Measurements from ENCODE around the gene PEPD. TPM values are rescaled to one million over a fixed set of nuclear protein-coding genes. Genes with fewer than 3 reads are reported as not detected.

The PEPD gene
- total RNA-seq, 1 experiment from 2014 or later: 14.2 TPM

DNA sequence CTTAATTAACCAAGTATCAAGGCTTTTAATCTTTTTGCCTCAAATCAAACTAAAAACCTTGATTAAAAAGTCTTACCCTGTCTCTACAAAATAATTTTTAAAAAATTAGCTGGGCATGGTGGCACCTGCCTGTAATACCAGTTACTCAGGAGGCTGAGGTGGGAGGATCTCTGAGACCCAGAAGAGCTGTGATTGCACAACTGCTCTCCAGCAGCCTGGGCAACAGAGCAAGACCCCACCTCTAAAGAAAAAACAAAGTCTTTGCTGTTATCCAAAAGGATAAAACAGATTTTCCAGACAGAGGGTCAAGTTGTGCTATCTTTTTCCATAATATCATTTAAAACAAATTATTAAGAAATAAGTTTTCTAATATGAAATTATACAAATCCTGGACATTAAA, 174.9 kb downstream of the PEPD start:
- Histone ChIP-seq H2AFZ (ENCODE audit: low read length) (no peak overlapping the region), H3K36me3 (ENCODE audit: insufficient read depth, low read length) (no peaks in the 10 kb centered on the region), H3K4me2 (ENCODE audit: low read depth, low read length, poor library complexity, severe bottlenecking) (no peak overlapping the region), H3K9ac (ENCODE audit: low read length) (no peak overlapping the region), H3K9me3 (ENCODE audit: low read length) (no peaks in the 10 kb centered on the region), H3K79me2 (ENCODE audit: low read length) (no peaks in the 10 kb centered on the region), H3K4me3 (ENCODE audit: low read length) (no peak overlapping the region), H4K20me1 (ENCODE audit: insufficient read depth, low read depth, low read length) (no peaks in the 10 kb centered on the region), H3K9me2 (replicated peaks; ENCODE audit: insufficient read depth, low read length) (no peaks in the 10 kb centered on the region), H3K27ac (ENCODE audit: low read length) (no peak overlapping the region), H3K4me1 (ENCODE audit: low read length) (no peaks in the 10 kb centered on the region), H3K27me3 (ENCODE audit: low read length) (no peaks in the 10 kb centered on the region)
- no peak for DNase-seq

DNA sequence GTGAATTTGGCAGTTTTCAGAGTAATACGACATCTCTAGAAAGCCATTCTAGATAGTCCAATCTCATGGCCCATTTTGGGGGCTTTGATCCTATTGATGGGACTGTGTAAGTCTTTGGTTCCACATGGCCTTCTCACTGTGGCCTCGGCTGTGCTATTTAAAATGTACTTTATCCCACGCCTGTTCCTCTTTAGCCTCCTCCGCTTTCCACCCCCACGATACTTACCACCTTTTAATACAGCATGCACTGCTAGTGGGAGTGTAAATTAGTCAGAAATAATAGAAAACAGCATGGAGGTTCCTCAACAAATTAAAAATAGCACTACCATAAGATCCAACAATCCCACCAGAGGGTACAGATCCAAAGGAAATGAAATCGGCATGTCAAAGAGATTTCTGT, 176.4 kb downstream of the PEPD start:
- Histone ChIP-seq H4K20me1 (ENCODE audit: insufficient read depth, low read depth, low read length) (no peaks in the 10 kb centered on the region), H3K9ac (ENCODE audit: low read length) (no peak overlapping the region), H3K4me2 (ENCODE audit: low read depth, low read length, poor library complexity, severe bottlenecking) (no peak overlapping the region), H3K4me1 (ENCODE audit: low read length) (no peaks in the 10 kb centered on the region), H3K36me3 (ENCODE audit: insufficient read depth, low read length) (no peaks in the 10 kb centered on the region), H3K4me3 (ENCODE audit: low read length) (no peak overlapping the region), H3K27me3 (ENCODE audit: low read length) (no peaks in the 10 kb centered on the region), H2AFZ (ENCODE audit: low read length) (no peak overlapping the region), H3K9me2 (replicated peaks; ENCODE audit: insufficient read depth, low read length) (no peaks in the 10 kb centered on the region), H3K79me2 (ENCODE audit: low read length) (no peaks in the 10 kb centered on the region), H3K9me3 (ENCODE audit: low read length) (no peaks in the 10 kb centered on the region), H3K27ac (ENCODE audit: low read length) (no peak overlapping the region)
- DNase-seq: no peak

DNA sequence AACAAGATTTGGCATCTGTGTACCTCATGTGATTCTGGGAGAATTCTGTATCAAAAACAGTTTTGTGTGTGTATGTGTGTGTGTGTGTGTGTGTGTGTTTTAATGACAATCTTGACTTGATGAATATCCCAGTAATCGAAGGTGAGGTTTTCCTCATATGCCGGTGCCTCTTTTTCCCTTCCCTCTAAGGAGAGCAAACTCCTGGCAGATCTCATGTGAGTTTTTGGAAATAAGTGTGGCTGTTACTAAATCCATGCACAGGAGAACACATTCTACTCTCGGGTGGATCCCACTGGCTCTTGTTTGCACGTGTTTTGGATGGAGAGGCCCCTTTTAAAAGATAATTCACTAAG, 177.0 kb downstream of the PEPD start:
- Histone ChIP-seq H4K20me1 (ENCODE audit: insufficient read depth, low read depth, low read length) (no peaks in the 10 kb centered on the region), H3K9me3 (ENCODE audit: low read length) (no peaks in the 10 kb centered on the region), H3K9me2 (replicated peaks; ENCODE audit: insufficient read depth, low read length) (no peaks in the 10 kb centered on the region), H3K27ac (ENCODE audit: low read length) (no peak overlapping the region), H3K4me1 (ENCODE audit: low read length) (no peaks in the 10 kb centered on the region), H2AFZ (ENCODE audit: low read length) (no peak overlapping the region), H3K79me2 (ENCODE audit: low read length) (no peaks in the 10 kb centered on the region), H3K4me3 (ENCODE audit: low read length) (no peak overlapping the region), H3K4me2 (ENCODE audit: low read depth, low read length, poor library complexity, severe bottlenecking) (no peak overlapping the region), H3K36me3 (ENCODE audit: insufficient read depth, low read length) (no peaks in the 10 kb centered on the region), H3K9ac (ENCODE audit: low read length) (no peak overlapping the region), H3K27me3 (ENCODE audit: low read length) (no peaks in the 10 kb centered on the region)
- DNase-seq: no peak

DNA sequence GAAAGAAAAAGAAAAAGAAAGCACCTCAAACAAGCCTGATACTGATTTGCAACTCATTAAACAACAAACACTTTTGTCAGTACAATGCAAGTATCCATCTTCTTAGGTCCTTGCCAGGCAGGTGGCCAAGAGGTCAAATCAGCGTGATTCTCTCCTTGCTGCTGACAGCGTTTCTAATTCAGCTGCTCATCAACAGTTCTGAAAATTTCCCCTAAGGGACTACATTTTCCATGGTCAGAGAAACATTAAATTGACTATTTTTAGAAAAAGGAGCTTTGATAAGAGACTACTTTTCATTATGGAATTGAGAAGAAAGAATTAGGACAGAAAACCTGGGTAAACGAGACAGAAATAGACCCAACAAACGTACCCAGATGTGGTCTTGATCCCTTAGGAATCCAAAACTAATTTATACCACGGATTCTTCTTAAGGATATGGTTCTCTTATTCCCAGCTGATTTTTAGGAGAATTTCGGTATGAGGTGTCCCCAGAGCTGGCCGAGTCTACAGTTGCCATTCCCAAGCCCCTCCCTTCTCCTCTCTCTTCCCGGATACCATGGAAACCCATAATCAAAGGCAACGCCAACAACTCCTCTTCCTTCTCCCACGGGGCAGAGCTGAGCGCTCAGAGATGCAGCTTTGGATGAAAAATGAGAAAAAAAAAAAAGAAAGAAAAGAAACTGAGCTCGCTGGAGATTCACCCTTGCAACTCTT, 177.6 kb downstream of the PEPD start:
- Histone ChIP-seq H2AFZ (ENCODE audit: low read length) (no peak overlapping the region), H3K9ac (ENCODE audit: low read length) (no peak overlapping the region), H3K27me3 (ENCODE audit: low read length) (no peaks in the 10 kb centered on the region), H3K4me1 (ENCODE audit: low read length) (no peaks in the 10 kb centered on the region), H3K9me2 (replicated peaks; ENCODE audit: insufficient read depth, low read length) (no peaks in the 10 kb centered on the region), H3K4me3 (ENCODE audit: low read length) (no peak overlapping the region), H3K4me2 (ENCODE audit: low read depth, low read length, poor library complexity, severe bottlenecking) (no peak overlapping the region), H3K79me2 (ENCODE audit: low read length) (no peaks in the 10 kb centered on the region), H3K27ac (ENCODE audit: low read length) (no peak overlapping the region), H4K20me1 (ENCODE audit: insufficient read depth, low read depth, low read length) (no peaks in the 10 kb centered on the region), H3K36me3 (ENCODE audit: insufficient read depth, low read length) (no peaks in the 10 kb centered on the region), H3K9me3 (ENCODE audit: low read length) (no peaks in the 10 kb centered on the region)
- DNase-seq: no peak

DNA sequence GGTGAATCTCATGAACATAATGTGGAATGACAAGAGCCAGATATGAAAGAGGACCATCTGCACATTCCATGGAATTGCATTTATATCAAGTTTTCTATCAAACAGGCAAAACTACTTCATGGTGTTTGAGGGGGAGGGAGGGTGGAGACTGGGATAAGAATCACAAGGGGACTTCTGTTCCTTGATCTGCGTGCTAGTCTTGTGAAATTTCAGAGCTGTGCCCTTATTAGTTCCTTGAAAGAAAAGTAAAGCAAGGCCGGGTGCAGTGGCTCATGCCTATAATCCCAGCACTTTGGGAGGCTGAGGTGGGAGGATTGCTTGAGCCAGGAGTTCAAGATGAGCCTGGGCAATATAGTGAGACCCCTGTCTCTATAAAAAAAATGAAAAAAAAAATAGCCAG, 178.3 kb downstream of the PEPD start:
- no peak for DNase-seq
- H3K27ac ChIP-seq (ENCODE audit: low read length): no peak overlapping the region
- H3K27me3 ChIP-seq (ENCODE audit: low read length): no peaks in the 10 kb centered on the region
- H3K4me3 ChIP-seq (ENCODE audit: low read length): no peak overlapping the region
- no peaks in the 10 kb centered on the region for H4K20me1 ChIP-seq (ENCODE audit: insufficient read depth, low read depth, low read length)
- no peaks in the 10 kb centered on the region for H3K79me2 ChIP-seq (ENCODE audit: low read length)
- no peaks in the 10 kb centered on the region for H3K9me2 ChIP-seq (replicated peaks; ENCODE audit: insufficient read depth, low read length)
- no peak overlapping the region for H2AFZ ChIP-seq (ENCODE audit: low read length)
- H3K36me3 ChIP-seq (ENCODE audit: insufficient read depth, low read length): no peaks in the 10 kb centered on the region
- no peak overlapping the region for H3K9ac ChIP-seq (ENCODE audit: low read length)
- no peaks in the 10 kb centered on the region for H3K9me3 ChIP-seq (ENCODE audit: low read length)
- no peak overlapping the region for H3K4me2 ChIP-seq (ENCODE audit: low read depth, low read length, poor library complexity, severe bottlenecking)
- H3K4me1 ChIP-seq (ENCODE audit: low read length): no peaks in the 10 kb centered on the region

DNA sequence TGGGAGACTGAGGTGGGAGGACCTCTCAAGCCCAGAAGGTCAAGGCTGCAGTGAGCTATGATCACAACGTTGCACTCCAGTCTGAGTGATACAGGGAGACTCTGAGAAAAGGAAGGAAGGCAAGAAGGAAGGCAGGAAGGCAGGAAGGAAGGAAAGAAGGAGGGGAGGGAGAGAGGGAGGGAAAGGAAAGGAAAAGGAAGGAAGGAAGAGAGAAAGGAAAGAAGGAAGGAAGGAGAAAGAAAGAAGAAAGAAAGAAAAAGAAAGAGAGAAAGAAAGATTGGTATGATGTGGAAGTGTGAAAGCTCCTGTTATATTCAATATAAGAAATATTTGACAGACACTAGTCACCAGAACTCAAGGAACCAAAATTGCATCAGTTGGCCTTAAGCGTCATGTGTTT, 180.6 kb downstream of the PEPD start:
- no peak overlapping the region for H2AFZ ChIP-seq (ENCODE audit: low read length)
- H3K9me3 ChIP-seq (ENCODE audit: low read length): no peaks in the 10 kb centered on the region
- no peak overlapping the region for H3K4me2 ChIP-seq (ENCODE audit: low read depth, low read length, poor library complexity, severe bottlenecking)
- no peak for DNase-seq
- no peaks in the 10 kb centered on the region for H3K27me3 ChIP-seq (ENCODE audit: low read length)
- no peaks in the 10 kb centered on the region for H3K4me1 ChIP-seq (ENCODE audit: low read length)
- no peaks in the 10 kb centered on the region for H4K20me1 ChIP-seq (ENCODE audit: insufficient read depth, low read depth, low read length)
- no peak overlapping the region for H3K9ac ChIP-seq (ENCODE audit: low read length)
- H3K79me2 ChIP-seq (ENCODE audit: low read length): no peaks in the 10 kb centered on the region
- no peak overlapping the region for H3K27ac ChIP-seq (ENCODE audit: low read length)
- H3K9me2 ChIP-seq (replicated peaks; ENCODE audit: insufficient read depth, low read length): no peaks in the 10 kb centered on the region
- no peak overlapping the region for H3K4me3 ChIP-seq (ENCODE audit: low read length)
- H3K36me3 ChIP-seq (ENCODE audit: insufficient read depth, low read length): no peaks in the 10 kb centered on the region

DNA sequence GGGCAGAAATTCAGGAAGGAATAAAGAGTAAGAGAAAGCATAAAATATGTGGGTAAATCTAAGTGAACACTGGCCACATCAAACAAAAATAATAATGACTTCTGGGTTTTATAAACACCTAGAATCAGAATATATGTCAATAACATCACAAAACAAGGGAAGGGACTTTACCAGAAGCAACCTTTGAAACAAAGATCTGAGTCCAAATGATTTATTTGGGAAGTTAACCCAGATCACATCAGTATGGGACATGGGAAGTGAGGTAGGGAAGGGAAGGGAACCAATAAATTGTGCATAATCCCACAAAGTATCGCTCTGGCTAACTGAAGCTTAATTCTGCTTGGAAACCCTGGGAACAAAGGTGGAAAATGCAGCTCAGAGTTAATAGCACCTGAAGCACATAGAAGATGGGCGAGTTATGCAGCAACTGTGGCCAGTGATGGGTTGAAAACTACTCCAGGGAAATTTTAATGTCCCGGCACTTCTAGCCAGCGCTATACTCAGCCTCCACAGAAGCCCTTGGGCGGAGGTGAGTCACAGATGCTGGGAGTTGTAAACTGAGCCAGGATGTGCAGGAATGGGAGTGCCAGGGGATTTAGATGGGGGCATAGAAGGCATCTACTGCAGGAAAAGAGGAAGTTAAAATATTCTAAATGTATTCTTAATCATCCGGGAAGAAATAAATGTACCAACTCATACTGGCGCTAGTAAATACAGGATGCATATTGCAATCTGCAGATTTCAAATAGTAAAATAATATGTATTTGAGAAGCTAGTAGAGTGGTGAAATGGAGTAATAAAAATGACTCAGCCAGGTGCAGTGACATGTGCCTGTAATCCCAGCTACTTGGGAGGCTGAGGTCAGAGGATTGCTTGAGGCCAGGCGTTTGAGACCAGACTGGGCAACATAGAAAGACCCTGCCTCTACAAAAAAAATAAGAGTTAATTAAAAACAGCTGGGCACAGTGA, 182.3 kb downstream of the PEPD start:
- Histone ChIP-seq H3K9ac (ENCODE audit: low read length) (no peak overlapping the region), H3K36me3 (ENCODE audit: insufficient read depth, low read length) (no peaks in the 10 kb centered on the region), H3K79me2 (ENCODE audit: low read length) (no peaks in the 10 kb centered on the region), H3K27me3 (ENCODE audit: low read length) (no peaks in the 10 kb centered on the region), H3K27ac (ENCODE audit: low read length) (no peak overlapping the region), H3K4me3 (ENCODE audit: low read length) (no peak overlapping the region), H3K4me2 (ENCODE audit: low read depth, low read length, poor library complexity, severe bottlenecking) (no peak overlapping the region), H3K9me2 (replicated peaks; ENCODE audit: insufficient read depth, low read length) (no peaks in the 10 kb centered on the region), H3K4me1 (ENCODE audit: low read length) (no peaks in the 10 kb centered on the region), H2AFZ (ENCODE audit: low read length) (no peak overlapping the region), H4K20me1 (ENCODE audit: insufficient read depth, low read depth, low read length) (no peaks in the 10 kb centered on the region), H3K9me3 (ENCODE audit: low read length) (no peaks in the 10 kb centered on the region)
- DNase-seq: no peak

Data from Karpas-422 (cell line).